ENCODE results near the gene PITHD1. TPM values are rescaled to one million over a fixed set of nuclear protein-coding genes. Genes with fewer than 3 reads are reported as not detected.
"Not testable (repeated sequence)": the region's sequence is repeated elsewhere in the genome, so short reads cannot be mapped to it uniquely, and the experiment has no call there.

Gene PITHD1
- total RNA-seq, 4 donors from 2014 or later = 64.2 to 105 (median 68.0) TPM

DNA sequence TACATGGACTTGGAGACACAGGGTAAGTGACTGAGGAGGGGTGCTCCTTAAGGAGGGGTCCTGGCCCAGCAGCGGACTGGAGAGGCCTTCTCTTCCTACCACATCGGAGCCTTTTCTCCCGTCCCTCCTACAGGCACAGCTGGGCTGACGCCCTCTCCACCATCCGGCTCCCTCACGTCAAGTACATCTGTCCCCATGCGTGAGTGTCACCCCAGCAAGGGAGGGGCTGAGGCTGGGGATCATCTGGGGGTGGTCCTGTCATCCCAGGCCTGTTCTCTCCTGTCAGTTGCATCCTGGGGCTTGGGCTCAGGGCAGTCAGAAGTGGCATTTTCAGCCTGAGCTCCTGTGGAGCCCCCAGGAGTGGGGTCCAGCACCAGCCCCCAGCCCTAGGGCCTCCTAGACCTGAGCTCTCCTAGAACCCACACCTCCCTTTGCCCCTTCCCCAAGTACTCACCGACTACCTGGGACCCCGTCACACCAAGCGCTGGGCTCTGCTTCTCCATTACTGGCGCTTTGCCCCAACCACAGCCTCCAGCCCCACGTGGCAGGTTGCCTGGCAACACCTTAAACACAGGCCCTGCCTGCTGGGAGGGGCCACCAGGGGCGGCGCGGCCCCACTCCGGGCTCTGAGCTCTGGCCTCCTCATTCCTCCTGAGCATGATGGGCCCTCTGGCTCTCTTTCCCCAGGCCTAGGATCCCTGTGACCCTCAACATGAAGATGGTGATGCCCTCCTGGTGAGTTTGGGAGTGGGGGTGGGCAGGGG is 15.0 kb downstream of the PITHD1 start:
- Histone ChIP-seq H3K4me3 (no peak overlapping the region), H3K27me3 (no peaks in the 10 kb centered on the region), H3K4me1 (peaks cover 0 to 45% (median 19%) of the 10 kb centered on the region in 4 donors), H3K36me3 (peaks cover 0 to 65% (median 8%) of the 10 kb centered on the region in 3 donors), H3K9me3 (no peaks in the 10 kb centered on the region), H3K27ac (peak overlapping the region in 2 of 4 donors; percentile 34 to 91)
- DNase-seq (ENCODE audit: low spot score in 2 of 2) = no peak
- TF ChIP-seq, protein P1, sequence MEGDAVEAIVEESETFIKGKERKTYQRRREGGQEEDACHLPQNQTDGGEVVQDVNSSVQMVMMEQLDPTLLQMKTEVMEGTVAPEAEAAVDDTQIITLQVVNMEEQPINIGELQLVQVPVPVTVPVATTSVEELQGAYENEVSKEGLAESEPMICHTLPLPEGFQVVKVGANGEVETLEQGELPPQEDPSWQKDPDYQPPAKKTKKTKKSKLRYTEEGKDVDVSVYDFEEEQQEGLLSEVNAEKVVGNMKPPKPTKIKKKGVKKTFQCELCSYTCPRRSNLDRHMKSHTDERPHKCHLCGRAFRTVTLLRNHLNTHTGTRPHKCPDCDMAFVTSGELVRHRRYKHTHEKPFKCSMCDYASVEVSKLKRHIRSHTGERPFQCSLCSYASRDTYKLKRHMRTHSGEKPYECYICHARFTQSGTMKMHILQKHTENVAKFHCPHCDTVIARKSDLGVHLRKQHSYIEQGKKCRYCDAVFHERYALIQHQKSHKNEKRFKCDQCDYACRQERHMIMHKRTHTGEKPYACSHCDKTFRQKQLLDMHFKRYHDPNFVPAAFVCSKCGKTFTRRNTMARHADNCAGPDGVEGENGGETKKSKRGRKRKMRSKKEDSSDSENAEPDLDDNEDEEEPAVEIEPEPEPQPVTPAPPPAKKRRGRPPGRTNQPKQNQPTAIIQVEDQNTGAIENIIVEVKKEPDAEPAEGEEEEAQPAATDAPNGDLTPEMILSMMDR (IDR thresholded peaks at IDR 0.05) = no peak
- no peak for TF ChIP-seq EP300 (IDR thresholded peaks at IDR 0.05)
- WGBS, 2 donors = 68 to 73% methylated on average over 15 of the region's 16 CpGs

DNA sequence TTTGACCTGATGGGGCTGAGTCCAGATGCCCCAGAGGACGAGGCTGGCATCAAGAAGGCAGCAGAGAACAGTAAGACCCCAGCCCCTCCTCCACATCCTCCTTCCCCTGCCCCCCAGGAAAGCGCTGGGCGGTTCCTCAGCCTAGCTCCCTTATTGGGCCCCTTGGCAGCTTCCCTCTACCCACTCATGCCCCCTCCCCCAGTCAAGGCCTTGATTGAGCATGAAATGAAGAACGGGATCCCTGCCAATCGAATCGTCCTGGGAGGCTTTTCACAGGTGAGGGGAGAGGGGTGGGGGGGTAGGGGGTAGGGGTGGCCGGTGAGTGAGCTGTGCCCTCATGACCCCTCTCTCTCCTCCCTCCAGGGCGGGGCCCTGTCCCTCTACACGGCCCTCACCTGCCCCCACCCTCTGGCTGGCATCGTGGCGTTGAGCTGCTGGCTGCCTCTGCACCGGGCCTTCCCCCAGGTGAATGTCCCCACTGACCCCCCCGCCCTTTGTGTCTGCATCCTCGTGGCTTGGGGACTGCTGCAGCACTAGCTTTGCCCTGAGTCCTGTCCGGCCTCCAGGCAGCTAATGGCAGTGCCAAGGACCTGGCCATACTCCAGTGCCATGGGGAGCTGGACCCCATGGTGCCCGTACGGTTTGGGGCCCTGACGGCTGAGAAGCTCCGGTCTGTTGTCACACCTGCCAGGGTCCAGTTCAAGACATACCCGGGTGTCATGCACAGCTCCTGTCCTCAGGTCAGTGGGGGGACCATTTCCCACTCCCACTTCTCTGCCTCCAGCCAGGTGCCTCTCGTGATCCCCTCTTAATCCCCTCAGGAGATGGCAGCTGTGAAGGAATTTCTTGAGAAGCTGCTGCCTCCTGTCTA is 15.9 kb downstream of the PITHD1 start:
- no peak for TF ChIP-seq POLR2A (IDR thresholded peaks at IDR 0.05)
- TF ChIP-seq, protein P1 (IDR thresholded peaks at IDR 0.05) = no peak
- no peak for TF ChIP-seq EP300 (IDR thresholded peaks at IDR 0.05)
- Histone ChIP-seq H3K4me3 (no peak overlapping the region), H3K27me3 (no peaks in the 10 kb centered on the region), H3K4me1 (peaks cover 0 to 50% (median 19%) of the 10 kb centered on the region in 4 donors), H3K36me3 (peaks cover 0 to 61% (median 8%) of the 10 kb centered on the region in 3 donors), H3K9me3 (no peaks in the 10 kb centered on the region), H3K27ac (peak overlapping the region in 2 of 4 donors; percentile 34 to 91)
- whole genome bisulfite sequencing, 2 donors = 66 to 68% methylated on average over 12 to 18 of the region's 21 CpGs
- no peak for DNase-seq (ENCODE audit: low spot score in 2 of 2)

DNA sequence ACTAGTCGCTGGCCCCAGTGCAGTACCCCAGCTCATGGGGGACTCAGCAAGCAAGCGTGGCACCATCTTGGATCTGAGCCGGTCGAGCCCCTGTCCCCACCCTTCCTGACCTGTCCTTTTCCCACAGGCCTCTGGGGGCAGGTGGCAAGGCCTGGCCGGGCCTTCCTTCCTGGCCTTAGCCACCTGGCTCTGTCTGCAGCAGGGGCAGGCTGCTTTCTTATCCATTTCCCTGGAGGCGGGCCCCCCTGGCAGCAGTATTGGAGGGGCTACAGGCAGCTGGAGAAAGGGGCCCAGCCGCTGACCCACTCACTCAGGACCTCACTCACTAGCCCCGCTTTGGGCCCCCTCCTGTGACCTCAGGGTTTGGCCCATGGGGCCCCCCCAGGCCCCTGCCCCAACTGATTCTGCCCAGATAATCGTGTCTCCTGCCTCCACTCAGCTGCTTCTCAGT is 16.5 kb downstream of the PITHD1 start:
- peaks cover 0 to 57% (median 25%) of the 10 kb centered on the region in 4 donors for H3K4me1 ChIP-seq
- not testable (repeated sequence) for H3K9me3 ChIP-seq; H3K4me3 ChIP-seq; H3K27ac ChIP-seq; H3K27me3 ChIP-seq; DNase-seq (ENCODE audit: low spot score in 2 of 2)
- WGBS, 2 donors = 53 to 80% methylated on average over 6 to 9 of the region's 9 CpGs
- peaks cover 0 to 57% (median 8%) of the 10 kb centered on the region in 3 donors for H3K36me3 ChIP-seq

DNA sequence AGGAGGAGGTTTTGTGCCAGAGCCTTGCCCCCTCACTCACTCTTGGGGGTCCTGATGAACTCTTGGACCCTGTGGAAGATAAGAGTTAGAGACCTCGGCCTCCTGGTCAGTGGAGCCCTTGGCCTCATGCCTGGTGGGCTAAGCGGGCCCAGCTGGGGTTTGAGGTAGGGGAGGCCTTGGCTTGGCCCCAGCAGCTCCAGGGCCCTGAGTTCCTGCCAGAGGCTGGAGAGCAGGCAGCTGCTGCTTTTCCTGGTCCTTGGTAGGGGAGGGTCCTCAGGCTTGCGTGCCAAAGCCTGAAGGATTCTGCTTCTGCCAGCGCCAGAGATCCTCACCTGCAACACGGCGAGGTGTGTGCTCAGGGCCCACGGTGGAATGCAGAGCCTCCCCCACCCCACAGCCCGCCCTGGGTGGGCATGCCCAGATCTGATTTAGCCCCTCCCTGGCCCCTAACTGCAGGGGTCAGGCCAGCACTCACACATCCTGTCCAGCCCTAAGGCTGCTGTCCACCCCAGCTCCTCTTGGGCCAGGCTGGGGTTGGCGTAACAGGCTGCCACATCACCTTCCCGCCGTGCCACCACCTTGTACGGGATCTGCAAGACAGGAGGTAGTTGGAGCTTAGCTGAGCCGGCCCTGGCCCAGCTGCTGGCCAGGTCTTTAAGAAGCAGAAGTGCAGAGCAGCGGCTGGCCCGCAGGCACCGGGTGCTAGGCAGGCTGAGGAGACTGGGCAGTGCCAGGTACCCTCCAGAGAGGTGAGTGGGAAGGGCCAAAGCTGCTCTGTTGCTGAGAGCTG is 17.7 kb downstream of the PITHD1 start:
- Histone ChIP-seq H3K4me3 (no peak overlapping the region), H3K27me3 (no peaks in the 10 kb centered on the region), H3K9me3 (no peaks in the 10 kb centered on the region), H3K4me1 (peaks cover 0 to 52% (median 24%) of the 10 kb centered on the region in 4 donors), H3K36me3 (peaks cover 0 to 57% (median 8%) of the 10 kb centered on the region in 3 donors), H3K27ac (no peak overlapping the region)
- no peak for DNase-seq (ENCODE audit: low spot score in 2 of 2)
- TF ChIP-seq EP300 (IDR thresholded peaks at IDR 0.05) = no peak
- TF ChIP-seq POLR2A (IDR thresholded peaks at IDR 0.05) = no peak
- TF ChIP-seq, protein P1 (IDR thresholded peaks at IDR 0.05) = no peak
- WGBS, 2 donors = 83 to 86% methylated on average over 10 to 11 of the region's 16 CpGs

All from tibial nerve (tissue), 4 donors.